NT2/D1 (cell line): ENCODE data around the gene HOXB4.

Experiments
- SUZ12 ChIP-seq: IDR thresholded peaks from 2 replicates; pipeline ENCODE4 v1.6.1; 2011; ENCODE audit not compliant: insufficient read length, insufficient read depth; ENCODE audit errors: extremely low read depth
- YY1 ChIP-seq: IDR thresholded peaks from 2 replicates; pipeline ENCODE4 v1.6.1; 2011; ENCODE audit not compliant: insufficient read length, insufficient read depth
- ZNF274 ChIP-seq: IDR thresholded peaks from 2 replicates; pipeline ENCODE4 v1.6.1; 2011; ENCODE audit warnings: mild to moderate bottlenecking, low read depth, low read length

DNA sequence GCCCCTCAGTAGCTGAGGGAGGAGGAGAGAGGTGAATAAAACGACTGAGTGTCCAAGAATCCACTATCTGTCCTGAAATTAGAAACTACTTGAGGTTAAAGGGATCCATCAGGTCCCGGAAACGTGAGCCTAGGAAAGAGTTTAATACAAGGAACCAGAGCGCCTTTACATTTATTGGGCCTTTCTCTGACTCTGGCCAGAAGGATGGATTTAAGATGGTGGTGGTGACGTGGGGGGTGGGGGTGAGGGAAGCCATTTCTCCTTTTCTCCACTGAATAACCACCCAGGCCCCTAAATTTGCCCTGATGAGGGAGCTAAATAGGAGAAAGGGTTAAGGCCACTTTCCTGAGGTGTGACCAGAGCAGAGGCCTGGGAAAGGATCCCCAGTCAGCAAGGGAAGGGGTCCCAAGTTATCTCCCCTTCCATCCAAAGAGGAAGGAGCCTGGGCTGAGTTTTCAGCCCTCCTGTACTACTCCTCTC lies 49.0 kb upstream of the HOXB4 start:
- TF ChIP-seq YY1 (no peak), ZNF274 (no peak), SUZ12 (peak; percentile 26)
